Stimulated activated CD8-positive, alpha-beta memory T cell treated with anti-CD3 and anti-CD28 coated beads, Interleukin-2, amount 100 ng/mL, for 48 hours (primary cell): Measurements from ENCODE around the gene TP53I3.
"Not testable (repeated sequence)": the region's sequence is repeated elsewhere in the genome, so short reads cannot be mapped to it uniquely, and the experiment has no call there.

Experiments
- DNase-seq, 2 donors: peaks; one replicate each; pipeline ENCODE4 v3.0.0-alpha.2; 2020; ENCODE audit warnings: low read depth in 2 of 2

Gene TP53I3

DNA sequence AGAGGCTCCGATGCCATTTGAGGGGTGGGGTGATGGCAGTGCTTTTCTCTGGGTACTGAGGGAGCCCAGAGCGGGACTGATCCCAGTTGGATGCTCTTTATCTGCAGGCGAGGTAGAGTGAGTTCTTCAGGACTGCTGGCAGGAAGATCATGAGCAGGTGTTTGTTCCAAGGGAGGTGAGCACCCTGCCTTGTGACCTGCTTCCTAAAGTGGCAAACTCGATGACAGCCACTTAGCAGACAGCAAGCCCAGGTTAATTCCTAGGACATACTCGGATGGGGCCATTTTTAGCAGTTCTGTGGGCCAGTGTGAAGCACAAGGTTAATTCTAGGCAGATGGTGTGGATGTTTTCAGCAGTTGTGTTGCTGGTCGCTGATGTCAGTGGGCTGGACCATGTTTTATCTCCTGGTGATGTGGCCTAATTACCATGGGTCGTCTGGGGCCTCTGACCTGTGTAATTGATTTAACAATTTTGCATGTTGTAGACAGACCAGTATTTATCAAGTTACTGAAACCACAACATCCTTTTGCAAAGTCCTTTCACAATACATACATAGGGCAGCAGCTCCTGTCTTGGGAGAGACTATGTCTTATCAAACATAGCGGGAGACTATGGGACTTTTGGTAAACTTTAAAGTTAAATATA is 30.1 kb downstream of the TP53I3 start:
- no peak for DNase-seq

- DNase-seq, result no peak
Measured at GRCh38 chr2:24052951-24053350, 31.7 kb downstream of the TP53I3 start.

- DNase-seq, result no peak
Measured at GRCh38 chr2:24051833-24052232, 32.8 kb downstream of the TP53I3 start.

DNA sequence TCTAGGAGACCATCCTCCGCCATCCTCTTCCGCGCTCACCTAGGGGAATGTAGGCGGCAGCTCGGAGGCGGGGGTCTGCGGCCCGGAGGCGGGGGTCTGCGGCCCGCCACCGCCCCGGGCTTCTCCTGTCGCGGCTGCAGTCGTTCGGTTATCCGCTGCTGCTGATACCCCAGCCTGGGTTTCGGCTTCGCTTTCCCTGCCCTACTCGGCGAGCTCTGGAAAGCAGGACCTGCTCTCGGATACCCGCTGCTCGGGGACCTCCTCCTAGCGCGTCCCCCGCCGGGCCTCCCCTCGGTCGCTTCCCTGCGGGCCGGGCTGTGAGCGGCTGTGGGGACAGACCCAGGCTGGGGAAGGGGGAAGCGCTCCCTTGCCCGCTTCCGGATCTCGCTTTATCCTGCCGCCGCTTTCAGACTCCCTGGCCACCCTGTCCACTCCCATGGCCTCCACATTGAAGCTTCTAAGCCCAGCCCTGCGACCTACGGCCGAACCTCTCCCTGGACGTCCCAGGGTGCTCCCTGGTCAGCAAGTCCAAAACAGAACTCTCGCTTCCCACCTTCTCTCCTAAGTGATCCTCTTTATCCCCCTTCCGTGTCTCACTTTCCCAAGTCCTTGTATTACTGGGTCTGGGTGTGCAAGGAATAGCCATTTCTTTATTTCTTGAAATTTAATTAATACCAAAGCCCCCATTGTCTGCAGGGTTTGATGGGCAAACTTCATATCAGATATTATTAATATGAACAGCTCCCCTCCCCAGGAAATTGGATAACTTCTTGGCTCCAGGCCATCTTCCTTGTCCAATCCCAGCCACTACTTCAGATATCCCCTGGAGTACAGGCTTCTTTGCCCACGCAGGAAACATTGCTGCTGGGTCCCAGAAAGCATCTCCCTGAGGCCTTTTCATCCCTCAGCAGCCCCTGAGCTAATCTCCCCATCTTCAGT is 34.3 kb downstream of the TP53I3 start:
- DNase-seq, result no peak

GRCh38 chr2:24049485-24050021 is 35.1 kb downstream of the TP53I3 start, which contains the start of gene FKBP1B:
Gene FKBP1B (plus strand): TSS chr2:24049741. CDS start chr2:24049850, 109 bp downstream.
- peak; percentile 57 to 62 for DNase-seq

DNA sequence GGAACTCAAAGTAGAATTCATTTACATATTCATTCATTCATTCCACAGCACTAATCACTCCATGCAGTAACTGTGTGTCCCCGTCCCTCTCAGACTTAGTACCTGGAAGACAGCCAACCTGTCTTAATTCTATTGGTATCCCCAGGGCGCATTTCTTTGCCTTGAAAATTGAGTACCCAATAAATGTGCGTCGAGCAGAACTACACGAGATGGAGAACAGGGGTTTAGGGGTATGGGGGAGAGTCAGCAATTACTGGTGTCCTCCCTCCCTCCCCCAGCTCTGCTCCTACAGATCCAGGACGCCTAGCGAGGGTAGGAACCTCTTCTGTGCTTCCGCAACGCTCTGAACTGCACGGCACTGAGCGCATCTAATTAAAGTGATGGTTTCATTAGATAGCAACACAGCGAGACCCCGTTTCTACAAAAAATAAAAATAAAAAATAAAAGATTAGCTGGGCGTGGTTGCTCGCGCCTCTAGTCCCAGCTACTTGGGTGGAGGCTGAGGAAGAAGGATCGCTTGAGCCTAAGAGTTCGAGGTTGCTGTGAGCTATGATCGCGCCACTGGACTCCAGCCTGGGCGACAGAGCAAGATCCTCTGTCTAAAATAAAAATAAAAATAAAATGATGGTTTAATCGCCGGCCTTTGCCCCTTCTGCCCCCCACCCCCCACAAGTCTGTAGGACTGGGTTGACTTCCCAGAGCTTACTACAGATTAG is 35.7 kb downstream of the TP53I3 start:
- DNase-seq, result no peak

- DNase-seq, result no peak
Measured at GRCh38 chr2:24047703-24048033, 37.0 kb downstream of the TP53I3 start.

- peak; percentile 80 to 92 for DNase-seq
Measured at GRCh38 chr2:24046930-24047702, 37.5 kb downstream of the TP53I3 start, which contains the start of gene WDCP. Gene WDCP (minus strand): TSS chr2:24047391. CDS start chr2:24039494, 7,897 bp downstream.

- no peak for DNase-seq
Measured at GRCh38 chr2:24046599-24046929, 38.1 kb downstream of the TP53I3 start.

DNA sequence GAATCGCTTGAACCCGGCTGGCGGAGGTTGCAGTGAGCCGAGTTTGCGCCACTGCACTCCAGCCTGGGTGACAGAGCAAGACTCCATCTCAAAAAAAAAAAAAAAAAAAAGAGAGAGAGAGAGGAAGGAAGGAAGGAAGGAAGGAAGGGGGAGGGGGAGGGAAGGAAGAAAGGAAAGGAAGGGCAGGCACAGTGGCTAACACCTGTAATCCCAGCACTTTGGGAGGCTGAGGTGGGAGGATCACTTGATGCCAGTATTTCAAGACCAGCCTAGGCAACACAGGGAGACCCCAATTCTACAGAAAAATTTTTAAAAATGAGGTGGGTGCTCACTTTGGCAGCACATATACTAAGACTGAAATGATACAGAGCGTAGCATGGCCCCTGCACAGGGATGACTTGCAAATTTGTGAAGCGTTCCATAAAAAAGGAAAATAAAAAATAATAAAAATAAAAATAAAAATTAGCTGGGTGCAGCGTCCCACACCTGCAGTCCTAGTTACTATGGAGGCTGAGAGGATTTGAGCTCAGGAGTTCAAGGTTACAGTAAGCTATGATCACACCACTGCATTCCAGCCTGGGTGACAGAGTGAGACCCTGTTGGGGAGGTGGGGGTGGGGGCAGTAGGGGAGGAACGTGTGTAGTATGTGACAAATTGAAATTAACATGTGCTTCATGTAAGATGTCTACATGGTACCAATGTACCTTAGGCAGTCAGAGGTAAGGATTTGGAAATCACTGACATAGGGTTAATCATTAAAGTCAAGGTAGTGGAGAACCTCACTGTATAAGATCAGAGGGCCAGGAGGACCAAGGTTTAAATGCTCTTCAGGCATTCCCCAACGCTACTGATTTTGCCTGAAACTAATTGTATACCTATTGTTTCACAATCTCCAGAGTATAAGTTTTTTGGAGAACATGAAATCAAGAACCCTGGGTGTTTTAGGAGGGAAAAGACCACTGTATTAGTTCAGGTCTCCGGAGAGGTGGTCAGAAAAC is 38.8 kb downstream of the TP53I3 start:
- no peak for DNase-seq

DNA sequence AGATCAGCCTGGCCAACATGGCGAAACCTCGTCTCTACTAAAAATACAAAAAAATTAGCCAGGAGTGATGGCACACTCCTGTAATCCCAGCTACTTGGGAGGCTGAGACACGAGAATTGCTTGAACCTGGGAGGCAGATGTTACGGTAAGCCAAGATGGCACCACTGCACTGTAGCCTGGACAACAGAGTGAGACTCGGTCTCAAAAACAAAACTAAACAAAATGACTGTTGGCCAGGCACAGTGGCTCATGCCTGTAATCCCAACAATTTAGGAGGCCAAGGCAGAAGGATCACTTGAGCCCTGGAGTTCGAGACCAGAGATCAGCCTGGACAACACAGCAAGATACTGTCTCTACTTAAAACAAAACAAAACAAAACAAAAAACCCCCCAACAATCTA is 41.5 kb downstream of the TP53I3 start:
- not testable (repeated sequence) for DNase-seq

GRCh38 chr2:24040511-24040910 is 44.1 kb downstream of the TP53I3 start:
- DNase-seq, result no peak

DNA sequence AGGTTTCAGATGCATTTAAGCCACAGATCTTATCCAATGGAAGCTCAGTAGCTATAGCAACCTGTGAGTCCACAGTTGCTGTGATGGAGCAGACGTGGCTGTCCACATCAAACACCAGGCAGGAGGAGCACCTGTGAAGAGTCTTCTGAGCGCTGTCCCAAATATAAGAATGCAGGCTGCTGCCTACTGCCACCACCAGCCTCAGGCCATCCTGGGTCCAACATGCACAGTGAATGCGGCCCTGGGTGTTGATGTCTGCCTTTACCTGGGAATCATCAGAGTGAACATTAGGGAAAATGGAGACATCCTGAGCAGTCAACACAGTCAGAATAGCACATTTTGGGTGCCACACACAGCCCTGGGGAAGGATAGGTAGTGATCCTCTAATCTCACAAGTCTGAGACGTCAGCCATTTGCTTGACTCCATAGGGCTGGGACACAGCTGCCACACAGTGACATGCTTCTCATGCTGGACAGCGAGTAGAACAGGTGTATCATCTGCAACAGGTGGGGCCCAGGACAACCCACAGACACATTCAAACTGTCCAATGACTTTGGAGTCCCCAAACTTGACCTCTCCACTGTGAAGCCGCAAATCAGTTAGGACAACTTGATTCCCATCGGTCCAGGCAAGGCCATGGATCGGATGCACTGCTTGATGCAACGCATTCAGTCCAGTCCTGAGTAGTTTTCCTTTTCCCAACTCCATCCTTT is 45.7 kb downstream of the TP53I3 start:
- no peak for DNase-seq
